ENCODE data around the gene KRTAP4-7.
"Not testable (repeated sequence)": the region's sequence is repeated elsewhere in the genome, so short reads cannot be mapped to it uniquely, and the experiment has no call there.

Gene KRTAP4-7

DNA sequence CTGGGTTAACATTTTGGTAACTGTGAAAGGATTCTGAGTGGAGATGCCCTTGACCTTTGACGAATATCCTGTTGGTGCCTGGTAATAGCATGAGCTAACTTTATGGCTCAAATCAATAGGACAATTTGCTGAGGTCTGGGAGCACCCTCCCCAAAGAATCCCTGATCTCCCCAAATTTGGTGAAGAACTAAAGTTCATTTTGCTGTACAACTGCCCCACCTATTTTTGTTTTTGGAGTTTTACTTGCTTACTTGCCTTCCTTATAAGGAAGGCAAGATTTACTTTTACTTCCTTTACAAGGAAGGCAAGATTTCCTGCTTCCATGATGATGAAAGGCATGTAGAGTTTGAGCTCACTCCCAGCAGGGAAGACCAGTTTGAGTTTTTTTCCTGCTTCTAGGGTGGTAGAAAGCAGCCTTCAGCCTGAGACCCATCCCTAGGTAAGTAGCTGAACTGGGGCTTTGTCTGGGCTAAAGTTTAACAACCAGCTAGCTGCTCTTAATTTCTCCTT lies 24.0 kb downstream of the KRTAP4-7 start:
- WGBS (ENCODE audit: extremely low coverage, insufficient coverage, low lambda C conversion rate): no CpG with 5 or more reads among the region's 1 CpG
- no peak overlapping the region for H2BK120ac ChIP-seq (ENCODE audit: low read depth, low read length)
- no peak overlapping the region for H3K4ac ChIP-seq (ENCODE audit: low read depth, low read length)
- no peaks in the 10 kb centered on the region for H3K79me2 ChIP-seq (ENCODE audit: control insufficient read depth, insufficient read depth, low read length)
- H3K27me3 ChIP-seq (ENCODE audit: insufficient read depth, low read length, poor library complexity): no peaks in the 10 kb centered on the region
- H4K5ac ChIP-seq (ENCODE audit: low read length): no peak overlapping the region
- no peak overlapping the region for H2BK5ac ChIP-seq (ENCODE audit: low read length)
- no peak for DNase-seq
- H3K4me1 ChIP-seq (ENCODE audit: control insufficient read depth, low read depth, low read length): no peaks in the 10 kb centered on the region
- H2AK5ac ChIP-seq (ENCODE audit: low read length): no peak overlapping the region
- no peak overlapping the region for H3K4me2 ChIP-seq (ENCODE audit: low read length)
- H3K79me1 ChIP-seq (ENCODE audit: low read length): no peaks in the 10 kb centered on the region
- H3K27ac ChIP-seq (ENCODE audit: low read depth, low read length): no peak overlapping the region
- H3K9ac ChIP-seq (ENCODE audit: low read length): no peak overlapping the region
- no peak overlapping the region for H3K23ac ChIP-seq (ENCODE audit: low read length)
- no peak overlapping the region for H3K4me3 ChIP-seq (ENCODE audit: low read length)
- no peak overlapping the region for H2BK15ac ChIP-seq (replicated peaks; ENCODE audit: low read depth)
- H3K18ac ChIP-seq (ENCODE audit: low read length): no peak overlapping the region
- no peak overlapping the region for H4K8ac ChIP-seq (ENCODE audit: low read depth, low read length)
- no peaks in the 10 kb centered on the region for H3K36me3 ChIP-seq (ENCODE audit: control insufficient read depth, insufficient read depth, low read length)
- H3K56ac ChIP-seq (ENCODE audit: low read length): no peak overlapping the region

DNA sequence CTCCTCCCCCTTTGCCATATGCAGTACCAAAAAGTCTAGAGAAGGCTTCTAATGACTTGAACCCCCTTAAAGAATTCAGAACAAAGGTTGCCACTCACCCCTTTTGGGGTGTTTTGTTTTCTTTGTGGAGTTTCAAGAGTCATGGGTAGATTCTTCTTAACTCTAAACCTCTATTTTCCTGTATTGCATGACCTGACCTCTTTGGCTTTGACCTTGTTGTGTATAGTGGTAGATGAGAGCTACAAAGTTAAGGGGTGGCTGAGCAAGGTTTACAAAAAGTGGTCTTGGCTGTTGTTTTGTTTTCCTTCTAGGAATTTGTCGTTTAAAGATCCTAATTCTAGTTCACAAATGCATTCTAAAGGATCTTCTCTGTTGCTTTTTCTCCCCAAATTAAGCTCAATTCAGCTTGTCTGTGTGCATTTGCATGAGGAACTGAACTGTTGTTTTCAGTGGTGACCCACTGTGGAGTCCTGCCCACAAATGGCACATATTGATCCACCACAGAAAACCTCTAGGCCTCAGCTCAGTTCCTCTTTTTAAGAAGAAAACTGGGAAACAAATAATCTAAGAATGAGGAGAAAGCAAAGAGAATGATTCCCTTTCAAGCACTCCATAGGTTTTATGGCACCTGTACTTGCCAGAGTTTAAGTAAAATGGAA lies 24.9 kb downstream of the KRTAP4-7 start:
- H3K23ac ChIP-seq (ENCODE audit: low read length); H2BK120ac ChIP-seq (ENCODE audit: low read depth, low read length); H3K4me2 ChIP-seq (ENCODE audit: low read length); H4K8ac ChIP-seq (ENCODE audit: low read depth, low read length); H2BK15ac ChIP-seq (replicated peaks; ENCODE audit: low read depth); H3K4ac ChIP-seq (ENCODE audit: low read depth, low read length); H3K4me1 ChIP-seq (ENCODE audit: control insufficient read depth, low read depth, low read length); H3K9ac ChIP-seq (ENCODE audit: low read length); H3K27me3 ChIP-seq (ENCODE audit: insufficient read depth, low read length, poor library complexity); H3K56ac ChIP-seq (ENCODE audit: low read length); H3K36me3 ChIP-seq (ENCODE audit: control insufficient read depth, insufficient read depth, low read length); H2BK5ac ChIP-seq (ENCODE audit: low read length); H3K79me1 ChIP-seq (ENCODE audit: low read length); H4K5ac ChIP-seq (ENCODE audit: low read length); DNase-seq; H3K79me2 ChIP-seq (ENCODE audit: control insufficient read depth, insufficient read depth, low read length); H3K18ac ChIP-seq (ENCODE audit: low read length); H2AK5ac ChIP-seq (ENCODE audit: low read length); H3K4me3 ChIP-seq (ENCODE audit: low read length); H3K27ac ChIP-seq (ENCODE audit: low read depth, low read length): not testable (repeated sequence)
- WGBS (ENCODE audit: extremely low coverage, insufficient coverage, low lambda C conversion rate): no CpG with 5 or more reads among the region's 1 CpG

DNA sequence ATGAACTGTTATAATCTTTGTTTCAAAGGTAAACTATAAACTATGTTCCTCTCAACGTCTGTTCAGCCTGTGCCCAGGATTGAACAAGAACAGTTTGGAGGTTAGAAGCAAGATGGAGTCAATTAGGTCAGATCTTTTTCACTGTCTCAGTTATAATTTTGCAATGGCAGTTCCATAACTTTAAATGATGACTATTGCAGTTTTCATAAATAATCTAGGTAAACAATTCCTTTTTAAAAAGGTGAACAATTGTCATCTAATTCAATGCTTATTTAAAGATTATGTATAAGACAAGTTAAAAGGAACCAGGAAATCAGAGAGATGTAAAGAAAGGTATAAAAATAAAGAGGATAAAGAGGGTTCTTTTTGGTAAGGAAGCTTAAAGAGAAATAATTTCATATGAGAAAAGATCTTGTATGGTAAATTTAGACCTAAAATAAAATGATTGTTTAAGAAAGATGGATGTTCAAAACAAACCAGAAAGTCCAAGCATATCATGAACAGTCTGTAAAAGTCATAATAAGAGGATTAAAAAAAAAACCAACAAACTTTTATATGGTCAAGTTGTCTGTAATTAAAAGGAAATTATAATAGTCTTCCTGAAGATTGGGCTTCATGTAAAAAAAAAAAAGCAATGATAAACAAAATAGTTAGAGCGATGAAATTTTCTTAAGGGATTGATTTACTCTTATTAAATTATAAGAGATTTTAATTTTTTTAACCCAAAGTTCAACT lies 27.4 kb downstream of the KRTAP4-7 start:
- H2BK5ac ChIP-seq (ENCODE audit: low read length): no peak overlapping the region
- H3K18ac ChIP-seq (ENCODE audit: low read length): no peak overlapping the region
- H2BK15ac ChIP-seq (replicated peaks; ENCODE audit: low read depth): no peak overlapping the region
- no peak overlapping the region for H3K4ac ChIP-seq (ENCODE audit: low read depth, low read length)
- no peak overlapping the region for H3K4me3 ChIP-seq (ENCODE audit: low read length)
- peak; percentile 4 for DNase-seq
- no peaks in the 10 kb centered on the region for H3K79me2 ChIP-seq (ENCODE audit: control insufficient read depth, insufficient read depth, low read length)
- H3K27me3 ChIP-seq (ENCODE audit: insufficient read depth, low read length, poor library complexity): no peaks in the 10 kb centered on the region
- no peaks in the 10 kb centered on the region for H3K36me3 ChIP-seq (ENCODE audit: control insufficient read depth, insufficient read depth, low read length)
- H3K4me2 ChIP-seq (ENCODE audit: low read length): no peak overlapping the region
- no peak overlapping the region for H3K9ac ChIP-seq (ENCODE audit: low read length)
- H4K8ac ChIP-seq (ENCODE audit: low read depth, low read length): no peak overlapping the region
- H3K56ac ChIP-seq (ENCODE audit: low read length): no peak overlapping the region
- no peak overlapping the region for H3K23ac ChIP-seq (ENCODE audit: low read length)
- no peak overlapping the region for H3K27ac ChIP-seq (ENCODE audit: low read depth, low read length)
- H4K5ac ChIP-seq (ENCODE audit: low read length): no peak overlapping the region
- H2AK5ac ChIP-seq (ENCODE audit: low read length): no peak overlapping the region
- H3K79me1 ChIP-seq (ENCODE audit: low read length): no peaks in the 10 kb centered on the region
- no peak overlapping the region for H2BK120ac ChIP-seq (ENCODE audit: low read depth, low read length)
- no peaks in the 10 kb centered on the region for H3K4me1 ChIP-seq (ENCODE audit: control insufficient read depth, low read depth, low read length)
- WGBS (ENCODE audit: extremely low coverage, insufficient coverage, low lambda C conversion rate): no CpG with 5 or more reads among the region's 2 CpGs

DNA sequence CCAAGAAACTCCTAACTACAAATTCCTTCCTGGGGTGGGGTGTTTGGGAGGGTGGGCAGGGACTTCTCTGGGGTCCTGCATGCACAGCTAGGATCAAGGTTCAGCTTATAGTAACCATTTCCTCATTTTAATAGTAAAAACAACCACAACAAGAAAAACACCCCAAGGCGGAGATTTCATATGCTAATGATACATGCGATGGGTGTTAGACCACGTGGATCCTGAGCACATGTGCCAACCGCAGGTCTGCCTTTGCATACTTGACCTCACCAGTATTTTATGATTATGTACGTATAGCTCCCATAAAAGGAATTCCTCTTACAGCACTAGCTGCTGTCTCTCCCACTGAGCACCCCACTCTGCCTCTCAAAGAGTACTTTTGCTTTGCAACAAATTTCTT lies 32.3 kb downstream of the KRTAP4-7 start:
- no peak overlapping the region for H4K8ac ChIP-seq (ENCODE audit: low read depth, low read length)

DNA sequence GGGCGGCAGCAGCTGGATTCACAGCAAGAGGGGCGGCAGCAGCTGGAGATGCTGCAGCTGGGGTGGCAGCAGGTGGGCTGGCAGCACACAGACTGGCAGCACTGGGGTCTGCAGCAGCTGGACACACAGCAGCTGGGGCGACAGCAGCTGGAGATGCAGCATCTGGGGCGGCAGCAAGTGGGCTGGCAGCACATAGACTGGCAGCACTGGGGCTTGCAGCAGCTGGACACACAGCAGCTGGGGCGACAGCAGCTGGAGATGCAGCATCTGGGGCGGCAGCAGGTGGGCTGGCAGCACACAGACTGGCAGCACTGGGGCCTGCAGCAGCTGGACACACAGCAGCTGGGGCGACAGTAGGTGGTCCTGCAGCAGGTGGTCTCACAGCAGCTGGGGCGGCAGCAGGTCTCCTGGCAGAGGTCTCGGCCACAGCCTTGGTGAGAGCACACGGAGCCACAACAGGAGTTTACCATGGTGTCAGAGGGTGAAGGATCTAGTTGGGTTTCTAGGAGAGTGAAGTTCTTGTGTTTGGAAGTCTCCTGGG lies 34.0 kb downstream of the KRTAP4-7 start, which contains the start of gene KRTAP4-11:
TSS of gene KRTAP4-11 (minus strand) at position 528 of the 541 bp plus-strand sequence. CDS start at position 470, 58 bp downstream.
- not testable (repeated sequence) for H3K79me2 ChIP-seq (ENCODE audit: control insufficient read depth, insufficient read depth, low read length); H2BK15ac ChIP-seq (replicated peaks; ENCODE audit: low read depth); H4K8ac ChIP-seq (ENCODE audit: low read depth, low read length); H3K56ac ChIP-seq (ENCODE audit: low read length); H2AK5ac ChIP-seq (ENCODE audit: low read length); H3K4me3 ChIP-seq (ENCODE audit: low read length); H3K4ac ChIP-seq (ENCODE audit: low read depth, low read length); H3K4me2 ChIP-seq (ENCODE audit: low read length); H3K27me3 ChIP-seq (ENCODE audit: insufficient read depth, low read length, poor library complexity); H3K36me3 ChIP-seq (ENCODE audit: control insufficient read depth, insufficient read depth, low read length); H3K79me1 ChIP-seq (ENCODE audit: low read length); H2BK120ac ChIP-seq (ENCODE audit: low read depth, low read length); H3K4me1 ChIP-seq (ENCODE audit: control insufficient read depth, low read depth, low read length); DNase-seq; H3K18ac ChIP-seq (ENCODE audit: low read length); H3K23ac ChIP-seq (ENCODE audit: low read length); H3K9ac ChIP-seq (ENCODE audit: low read length); H2BK5ac ChIP-seq (ENCODE audit: low read length); H3K27ac ChIP-seq (ENCODE audit: low read depth, low read length); H4K5ac ChIP-seq (ENCODE audit: low read length)
- WGBS (ENCODE audit: extremely low coverage, insufficient coverage, low lambda C conversion rate): no CpG with 5 or more reads among the region's 10 CpGs

More for the DNA sequence above, 32.3 kb downstream of the KRTAP4-7 start:
- no peak overlapping the region for H3K23ac ChIP-seq (ENCODE audit: low read length)
- H3K27ac ChIP-seq (ENCODE audit: low read depth, low read length): no peak overlapping the region
- no CpG with 5 or more reads among the region's 5 CpGs for WGBS (ENCODE audit: extremely low coverage, insufficient coverage, low lambda C conversion rate)
- DNase-seq: no peak
- no peak overlapping the region for H4K5ac ChIP-seq (ENCODE audit: low read length)
- H2BK120ac ChIP-seq (ENCODE audit: low read depth, low read length): no peak overlapping the region
- no peaks in the 10 kb centered on the region for H3K79me2 ChIP-seq (ENCODE audit: control insufficient read depth, insufficient read depth, low read length)
- H3K56ac ChIP-seq (ENCODE audit: low read length): no peak overlapping the region
- H3K4me3 ChIP-seq (ENCODE audit: low read length): no peak overlapping the region
- H2BK5ac ChIP-seq (ENCODE audit: low read length): no peak overlapping the region
- H3K27me3 ChIP-seq (ENCODE audit: insufficient read depth, low read length, poor library complexity): no peaks in the 10 kb centered on the region
- H3K9ac ChIP-seq (ENCODE audit: low read length): no peak overlapping the region
- no peak overlapping the region for H2BK15ac ChIP-seq (replicated peaks; ENCODE audit: low read depth)
- no peak overlapping the region for H3K18ac ChIP-seq (ENCODE audit: low read length)
- H3K79me1 ChIP-seq (ENCODE audit: low read length): no peaks in the 10 kb centered on the region
- no peak overlapping the region for H2AK5ac ChIP-seq (ENCODE audit: low read length)
- H3K4me2 ChIP-seq (ENCODE audit: low read length): no peak overlapping the region
- no peaks in the 10 kb centered on the region for H3K4me1 ChIP-seq (ENCODE audit: control insufficient read depth, low read depth, low read length)
- no peaks in the 10 kb centered on the region for H3K36me3 ChIP-seq (ENCODE audit: control insufficient read depth, insufficient read depth, low read length)
- H3K4ac ChIP-seq (ENCODE audit: low read depth, low read length): no peak overlapping the region

Data from mesendoderm (in vitro differentiated cells).